SK-N-SH (cell line): ENCODE results near the gene FAM47E.

Experiments
- CHD2 ChIP-seq: fragments of 150-350 bp; IDR thresholded peaks from 2 replicates; pipeline ENCODE4 v1.6.1; 2018; ENCODE audit warnings: low read length; ENCODE audit not compliant: partially characterized antibody
- CTCF ChIP-seq: fragments of 200-600 bp; sonication (generic); IDR thresholded peaks from 2 replicates; pipeline ENCODE4 v1.6.1; 2017; ENCODE audit warnings: antibody characterized with exemption, mild to moderate bottlenecking, moderate library complexity
- ELF1 ChIP-seq: IDR thresholded peaks from 2 replicates; pipeline ENCODE4 v1.4.0; 2012
- FOXM1 ChIP-seq: IDR thresholded peaks from 2 replicates; pipeline ENCODE4 v1.4.0; 2012; ENCODE audit warnings: low read depth, mild to moderate bottlenecking
- NFIC ChIP-seq: IDR thresholded peaks from 2 replicates; pipeline ENCODE4 v1.4.0; 2012; ENCODE audit warnings: borderline replicate concordance
- RAD21 ChIP-seq: IDR thresholded peaks from 2 replicates; pipeline ENCODE4 v1.6.1; 2012; ENCODE audit warnings: mild to moderate bottlenecking, low read length
- RCOR1 ChIP-seq: fragments of 150-350 bp; IDR thresholded peaks from 2 replicates; pipeline ENCODE4 v1.6.1; 2017; ENCODE audit warnings: antibody characterized with exemption, low read length
- REST ChIP-seq: IDR thresholded peaks from 2 replicates; pipeline ENCODE4 v1.6.1; 2012; ENCODE audit warnings: mild to moderate bottlenecking, low read depth, low read length, moderate library complexity
- SMC3 ChIP-seq: IDR thresholded peaks from 2 replicates; pipeline ENCODE4 v1.6.1; 2012; ENCODE audit warnings: low read depth, low read length, improper control_type of control experiment
- TCF12 ChIP-seq: IDR thresholded peaks from 2 replicates; pipeline ENCODE4 v1.4.0; 2012
- YY1 ChIP-seq: IDR thresholded peaks from 2 replicates; pipeline ENCODE4 v1.4.0; 2012; ENCODE audit warnings: low read depth, mild to moderate bottlenecking
- ZBTB33 ChIP-seq: IDR thresholded peaks from 2 replicates; pipeline ENCODE4 v1.4.0; 2012; ENCODE audit warnings: low read depth, borderline replicate concordance

- TF ChIP-seq RAD21 = no peak
- no peak for TF ChIP-seq CTCF
- no peak for TF ChIP-seq REST
- no peak for TF ChIP-seq FOXM1
- no peak for TF ChIP-seq RCOR1
- no peak for TF ChIP-seq NFIC
- no peak for TF ChIP-seq TCF12
- no peak for TF ChIP-seq SMC3
- TF ChIP-seq YY1 = no peak
- TF ChIP-seq CHD2 = no peak
- no peak for TF ChIP-seq ZBTB33
- TF ChIP-seq ELF1 = no peak
Observed at GRCh38 chr4:76265631-76266218, 14.2 kb downstream of the FAM47E start.
